H1 (cell line): ENCODE measurements around the gene CFAP210. TPM values are rescaled to one million over a fixed set of nuclear protein-coding genes. Genes with fewer than 3 reads are reported as not detected.

Source experiments
- CTCF ChIA-PET: fragments of 300-600 bp; sonication (Branson Sonifier 250); formaldehyde crosslinking; loops from one replicate; lab custom pipeline; 2021; ENCODE audit not compliant: partially characterized antibody; lab: Charles Lee
- POLR2A ChIA-PET: fragments of 300-600 bp; sonication (Branson Sonifier 250); formaldehyde crosslinking; loops from one replicate; lab custom pipeline; 2021; ENCODE audit warnings: inconsistent platforms; ENCODE audit not compliant: partially characterized antibody; lab: Charles Lee
- DNase-seq, 2 experiments: peaks; one replicate each; pipeline versions ENCODE4 v3.0.0 to v3.0.0-alpha.2; 2010 to 2022; ENCODE audit warnings: low spot score in 2 of 2, low read depth in 1 of 2, mixed read lengths in 1 of 2
- FAIRE-seq: peaks from 2 replicates; lab custom pipeline; 2011; peaks lifted over from hg19 to GRCh38; lab: Jason Lieb, UNC
- H2AFZ ChIP-seq: 2 replicates; pipeline ENCODE4 v1.8.1; 2012; ENCODE audit warnings: low read length, inconsistent platforms
- H2AK5ac ChIP-seq: 2 replicates; pipeline ENCODE4 v1.6.1; 2013; ENCODE audit warnings: low read depth, low read length
- H2BK120ac ChIP-seq: replicated peaks from 2 replicates; pipeline ENCODE3; 2013; ENCODE audit warnings: low read depth, low read length, inconsistent platforms
- H2BK12ac ChIP-seq: 2 replicates; pipeline ENCODE4 v1.6.1; 2013; ENCODE audit warnings: low read depth, low read length
- H2BK15ac ChIP-seq: 2 replicates; pipeline ENCODE4 v1.6.1; 2013; ENCODE audit warnings: low read length
- H2BK20ac ChIP-seq: 2 replicates; pipeline ENCODE4 v1.6.1; 2013; ENCODE audit warnings: low read length
- H2BK5ac ChIP-seq: 2 replicates; pipeline ENCODE4 v1.6.1; 2013; ENCODE audit warnings: low read depth, low read length
- H3K14ac ChIP-seq: 2 replicates; pipeline ENCODE4 v1.6.1; 2013; ENCODE audit warnings: inconsistent platforms; ENCODE audit not compliant: insufficient read length
- H3K18ac ChIP-seq: 2 replicates; pipeline ENCODE4 v1.6.1; 2013; ENCODE audit warnings: low read length; ENCODE audit errors: extremely low read depth
- H3K23ac ChIP-seq: 2 replicates; pipeline ENCODE4 v1.6.1; 2013; ENCODE audit warnings: inconsistent platforms; ENCODE audit not compliant: insufficient read length
- H3K23me2 ChIP-seq: 2 replicates; pipeline ENCODE4 v1.6.1; 2013; ENCODE audit warnings: low read depth, low read length
- H3K27ac ChIP-seq: 2 replicates; pipeline ENCODE4 v1.6.1; 2011; ENCODE audit warnings: low read depth, low read length, inconsistent platforms
- H3K27me3 ChIP-seq, 4 experiments: replicated peaks in 1 of 4; 1 replicate in 1 of 4; 2 replicates in 3 of 4; pipeline versions ENCODE4 v1.6.1 to v1.8.1; 2011 to 2013; ENCODE audit warnings: low read length in 3 of 4, mild to moderate bottlenecking in 3 of 4, inconsistent platforms in 2 of 4, mixed read lengths in 2 of 4, moderate library complexity in 1 of 4; ENCODE audit not compliant: control insufficient read depth in 3 of 4, insufficient read depth in 3 of 4; ENCODE audit errors: extremely low read depth in 1 of 4
- H3K36me3 ChIP-seq, 4 experiments: 2 replicates each; pipeline versions ENCODE4 v1.6.1 to v1.8.1; 2011 to 2013; ENCODE audit warnings: mild to moderate bottlenecking in 4 of 4, low read length in 3 of 4, moderate library complexity in 2 of 4, control low read depth in 1 of 4, inconsistent platforms in 1 of 4; ENCODE audit not compliant: insufficient read depth in 4 of 4, control insufficient read depth in 2 of 4
- H3K4ac ChIP-seq: replicated peaks from 2 replicates; pipeline ENCODE3; 2013; ENCODE audit warnings: low read length, low read depth, mixed read lengths, inconsistent platforms; ENCODE audit not compliant: insufficient read length
- H3K4me1 ChIP-seq, 4 experiments: replicated peaks in 1 of 4; 1 replicate in 1 of 4; 2 replicates in 3 of 4; pipeline versions ENCODE4 v1.6.1 to v1.8.1; 2011 to 2013; ENCODE audit warnings: low read length in 3 of 4, inconsistent platforms in 2 of 4, mixed read lengths in 1 of 4; ENCODE audit not compliant: insufficient read depth in 4 of 4, control insufficient read depth in 3 of 4
- H3K4me2 ChIP-seq, 2 experiments: 2 replicates each; pipeline versions ENCODE4 v1.6.1 to v1.8.1; 2011 to 2013; ENCODE audit warnings: low read depth in 2 of 2, low read length in 2 of 2, control low read depth in 1 of 2, inconsistent platforms in 1 of 2, mild to moderate bottlenecking in 1 of 2; ENCODE audit not compliant: insufficient read depth in 1 of 2
- H3K4me3 ChIP-seq, 4 experiments: fragments of 200-600, 300-600 bp in 1 of 4; sonication (generic), shearing (Covaris generic), sonication (Bioruptor Twin) in 1 of 4; 2 replicates each; pipeline versions ENCODE4 v1.5.1 to v1.8.1; 2011 to 2016; ENCODE audit warnings: low read length in 4 of 4, low read depth in 3 of 4, control low read depth in 2 of 4, inconsistent platforms in 2 of 4, mild to moderate bottlenecking in 2 of 4, mixed read lengths in 1 of 4, moderate library complexity in 1 of 4; ENCODE audit not compliant: insufficient read depth in 2 of 4; ENCODE audit errors: extremely low read depth in 1 of 4
- H3K56ac ChIP-seq: replicated peaks from 2 replicates; pipeline ENCODE3; 2013; ENCODE audit warnings: low read depth, mild to moderate bottlenecking, mixed read lengths, low read length, inconsistent platforms; ENCODE audit not compliant: insufficient read length
- H3K79me1 ChIP-seq: 2 replicates; pipeline ENCODE4 v1.6.1; 2013; ENCODE audit warnings: low read depth, low read length, control low read depth
- H3K79me2 ChIP-seq, 2 experiments: 2 replicates each; pipeline versions ENCODE4 v1.6.1 to v1.8.1; 2012 to 2013; ENCODE audit warnings: low read length in 2 of 2, mild to moderate bottlenecking in 2 of 2, inconsistent platforms in 1 of 2; ENCODE audit not compliant: insufficient read depth in 2 of 2, control insufficient read depth in 1 of 2
- H3K9ac ChIP-seq, 4 experiments: replicated peaks in 1 of 4; 1 replicate in 1 of 4; 2 replicates in 3 of 4; pipeline versions ENCODE4 v1.6.1 to v1.8.1; 2011 to 2013; ENCODE audit warnings: low read depth in 3 of 4, low read length in 3 of 4, control low read depth in 2 of 4, mild to moderate bottlenecking in 2 of 4, moderate library complexity in 2 of 4, inconsistent platforms in 1 of 4; ENCODE audit errors: extremely low read depth in 1 of 4
- H3K9me3 ChIP-seq, 2 experiments: 2 replicates each; pipeline versions ENCODE4 v1.6.1 to v1.8.1; 2012 to 2013; ENCODE audit warnings: mild to moderate bottlenecking in 2 of 2, moderate library complexity in 2 of 2, control low read depth in 1 of 2, inconsistent platforms in 1 of 2, low read depth in 1 of 2, low read length in 1 of 2, mixed read lengths in 1 of 2; ENCODE audit not compliant: insufficient read depth in 2 of 2
- H4K20me1 ChIP-seq, 2 experiments: replicated peaks in 1 of 2; 2 replicates each; pipeline versions ENCODE3 to v1.8.1; 2011 to 2013; ENCODE audit warnings: inconsistent platforms in 2 of 2, low read length in 2 of 2, mild to moderate bottlenecking in 1 of 2; ENCODE audit not compliant: insufficient read depth in 2 of 2, control insufficient read depth in 1 of 2
- H4K5ac ChIP-seq: 2 replicates; pipeline ENCODE4 v1.6.1; 2013; ENCODE audit warnings: low read length, low read depth, mixed read lengths, inconsistent platforms; ENCODE audit not compliant: insufficient read length
- H4K8ac ChIP-seq: 2 replicates; pipeline ENCODE4 v1.8.0; 2013; ENCODE audit warnings: mild to moderate bottlenecking, moderate library complexity, low read length, inconsistent platforms; ENCODE audit not compliant: insufficient read depth; ENCODE audit errors: extremely low read depth
- H4K91ac ChIP-seq: replicated peaks from 2 replicates; pipeline ENCODE3; 2013; ENCODE audit warnings: low read length, mixed read lengths, inconsistent platforms; ENCODE audit not compliant: insufficient read length
- E2F6 ChIP-seq: IDR thresholded peaks from 2 replicates; pipeline ENCODE4 v1.6.1; 2012; ENCODE audit warnings: inconsistent platforms
- EZH2 ChIP-seq: fragments of 200-600 bp; sonication (generic); IDR thresholded peaks from 2 replicates; pipeline ENCODE4 v1.7.1; 2012; ENCODE audit warnings: low read depth, mild to moderate bottlenecking, moderate library complexity, low read length, inconsistent platforms; ENCODE audit not compliant: severe bottlenecking
- GABPA ChIP-seq: IDR thresholded peaks from 2 replicates; pipeline ENCODE4 v1.6.1; 2011; ENCODE audit warnings: mild to moderate bottlenecking, low read length, moderate library complexity, borderline replicate concordance; ENCODE audit not compliant: insufficient read depth
- HDAC2 ChIP-seq, 2 experiments: fragments of 300-600 bp in 1 of 2; sonication (generic) in 1 of 2; IDR thresholded peaks; 2 replicates each; pipeline ENCODE4 v1.6.1; 2011 to 2012; ENCODE audit warnings: low read depth in 2 of 2, low read length in 2 of 2, mild to moderate bottlenecking in 2 of 2, moderate library complexity in 2 of 2, borderline replicate concordance in 1 of 2, inconsistent platforms in 1 of 2
- HDAC6 ChIP-seq: IDR thresholded peaks from one replicate; pipeline ENCODE4 v1.7.1; 2012; ENCODE audit warnings: low read depth, mild to moderate bottlenecking, inconsistent platforms, low read length, moderate library complexity
- RXRA ChIP-seq: IDR thresholded peaks from 2 replicates; pipeline ENCODE4 v1.6.1; 2011; ENCODE audit warnings: low read depth, mild to moderate bottlenecking, low read length, moderate library complexity; ENCODE audit not compliant: insufficient read depth
- SP4 ChIP-seq: IDR thresholded peaks from 2 replicates; pipeline ENCODE4 v1.6.1; 2012; ENCODE audit warnings: low read length, inconsistent platforms
- TEAD4 ChIP-seq: IDR thresholded peaks from 2 replicates; pipeline ENCODE4 v1.6.1; 2012; ENCODE audit warnings: low read depth, low read length, inconsistent platforms, mixed read lengths
- WGBS, 2 experiments: shearing (Covaris generic) in 1 of 2; methylation state at CpG; one replicate each; pipeline versions ENCODE4 v1.1.6 to v1.1.7; 2013 to 2015; ENCODE audit warnings: low lambda C conversion rate in 2 of 2, mixed read lengths in 2 of 2, inconsistent platforms in 1 of 2, low coverage in 1 of 2, missing lambda C conversion rate in 1 of 2; ENCODE audit not compliant: insufficient replicate concordance in 2 of 2, insufficient coverage in 1 of 2, insufficient read length in 1 of 2; ENCODE audit errors: extremely low coverage in 1 of 2, missing lambda C conversion rate in 1 of 2; 5-methylcytosine and 5-hydroxymethylcytosine counted together
- polyA plus RNA-seq, 7 experiments: library from polyadenylated mRNA; depleted of rRNA in 3 of 7; stranded (reverse) in 5 of 7; unstranded in 2 of 7; fragments of >200 nt in 5 of 7; fragments of 200-250 nt in 2 of 7; gene quantifications; 1 replicate in 5 of 7; 2 replicates in 1 of 7; 4 replicates in 1 of 7; pipeline versions ENCODE4 v1.2.1 to v1.2.3, GENCODE V29; 2011 to 2013; ENCODE audit warnings: missing spikeins in 2 of 7, mixed read lengths in 2 of 7
- total RNA-seq: library from RNA; stranded (reverse); fragmentation: NEBNext Ultra II Directional; extraction: Animal tissue kit (Norgen Biotek cat#: 25700); gene quantifications from 2 replicates; pipeline ENCODE4 v1.2.1, GENCODE V29; 2021

The CFAP210 gene
- total and polyA plus RNA-seq, 2 of the 8 experiments (the other 6 are each of a cell fraction or from before 2014, with no cell fraction given): 0.06 to 0.37 TPM

- Histone ChIP-seq H3K4me2 (no peak overlapping the region), H3K4ac (no peak overlapping the region), H3K23ac (no peak overlapping the region), H3K14ac (no peak overlapping the region), H2BK120ac (no peak overlapping the region), H3K27me3 (no peaks in the 10 kb centered on the region), H3K79me2 (no peaks in the 10 kb centered on the region), H2BK15ac (no peak overlapping the region), H3K23me2 (no peaks in the 10 kb centered on the region), H3K27ac (no peak overlapping the region), H3K18ac (no peak overlapping the region), H4K8ac (no peak overlapping the region), H2AK5ac (no peak overlapping the region), H4K5ac (no peak overlapping the region), H3K56ac (no peak overlapping the region), H4K91ac (no peak overlapping the region), H2BK12ac (no peak overlapping the region), H3K4me1 (no peaks in the 10 kb centered on the region), H3K9ac (no peak overlapping the region), H3K79me1 (no peaks in the 10 kb centered on the region), H2BK5ac (no peak overlapping the region), H3K36me3 (no peaks in the 10 kb centered on the region), H4K20me1 (no peaks in the 10 kb centered on the region), H3K9me3 (no peaks in the 10 kb centered on the region), H2AFZ (no peak overlapping the region), H2BK20ac (no peak overlapping the region), H3K4me3 (no peak overlapping the region)
- 65% methylated on average over 1 of the region's 1 CpG; no CpG with 5 or more reads in 1 of the 2 experiments for WGBS, 2 experiments
- POLR2A ChIA-PET: no interaction called here
- TF ChIP-seq HDAC2 (IDR thresholded peaks at IDR 0.05; ENCODE audit: borderline replicate concordance in 1 of 2, low read depth in 2 of 2, low read length in 2 of 2): no peak
- no peak for TF ChIP-seq GABPA
- no peak for TF ChIP-seq SP4
- TF ChIP-seq EZH2: no peak
- no peak for TF ChIP-seq HDAC6
- no peak for TF ChIP-seq TEAD4
- TF ChIP-seq E2F6: no peak
- no peak for TF ChIP-seq RXRA
- DNase-seq (no peak), FAIRE-seq (no peak)
- CTCF ChIA-PET: interaction anchor here (0.6 to 1.1 kb wide), 3 partner anchors 12 to 54 kb away, joined by 3 to 5 read pairs (median 4); no protein-coding TSS in a partner anchor
Measured at GRCh38 chr2:169664978-169665930, 29.0 kb downstream of the CFAP210 start.
